ENCODE data around the gene RNFT2. TPM values are rescaled to one million over a fixed set of nuclear protein-coding genes. Genes with fewer than 3 reads are reported as not detected.

Gene RNFT2
- total RNA-seq, 2 experiments from 2014 or later: 4.9 to 6.0 TPM

DNA sequence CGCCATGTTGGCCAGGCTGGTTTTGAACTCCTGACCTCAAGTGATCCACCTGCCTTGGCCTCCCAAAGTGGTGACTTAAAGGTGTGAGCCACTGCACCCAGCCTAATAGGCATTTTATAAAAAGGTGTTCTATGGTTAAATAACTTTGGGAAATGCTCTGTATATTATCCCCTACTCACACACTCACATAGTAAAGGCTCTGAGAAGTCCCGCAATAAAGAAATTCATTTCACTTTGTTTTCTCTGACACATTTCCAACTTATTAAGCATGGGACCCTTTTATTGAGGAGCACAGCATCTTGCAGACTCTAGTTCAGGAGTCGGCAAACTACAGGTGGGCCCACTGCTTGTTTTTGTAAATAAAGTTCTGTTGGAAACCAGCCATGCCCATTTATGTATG, 63.9 kb downstream of the RNFT2 start:
- H3K9me3 ChIP-seq (ENCODE audit: control insufficient read depth in 1 of 2, insufficient read depth in 1 of 2, low read length in 2 of 2): peaks cover 7 to 17% of the 10 kb centered on the region in 2 experiments
- no peaks in the 10 kb centered on the region for H3K4me1 Mint-ChIP-seq (ENCODE audit: low read depth)
- no peak for TF ChIP-seq CTCF (IDR thresholded peaks at IDR 0.05)

GRCh38 chr12:116803013-116803736, 65.1 kb downstream of the RNFT2 start:
- H3K4me1 Mint-ChIP-seq (ENCODE audit: low read depth): no peaks in the 10 kb centered on the region
- intact Hi-C loops (cut with DNase I, micrococcal nuclease): no loop called here
- H3K36me3 Mint-ChIP-seq (ENCODE audit: low read depth): peaks cover 18% of the 10 kb centered on the region
- no peak for ATAC-seq (ENCODE audit: poor library complexity)
- Histone ChIP-seq H3K9me3 (ENCODE audit: control insufficient read depth in 1 of 2, insufficient read depth in 1 of 2, low read length in 2 of 2) (peaks cover 7 to 17% of the 10 kb centered on the region in 2 experiments), H3K27me3 (ENCODE audit: control insufficient read depth in 1 of 2, insufficient read depth in 2 of 2, low read length in 2 of 2) (no peaks in the 10 kb centered on the region), H3K27ac (ENCODE audit: low read depth in 1 of 2, low read length in 2 of 2) (no peak overlapping the region), H3K4me1 (ENCODE audit: insufficient read depth, low read length) (no peaks in the 10 kb centered on the region), H3K36me3 (ENCODE audit: insufficient read depth, low read length) (no peaks in the 10 kb centered on the region), H3K4me3 (ENCODE audit: low read length) (no peak overlapping the region)
- H3K27ac Mint-ChIP-seq: no peak overlapping the region
- CTCF ChIA-PET: no interaction called here
- H3K4me3 Mint-ChIP-seq: no peak overlapping the region
- TF ChIP-seq CTCF (IDR thresholded peaks at IDR 0.05): no peak
- H3K27me3 Mint-ChIP-seq: no peaks in the 10 kb centered on the region
- H3K9me3 Mint-ChIP-seq: peaks cover 2% of the 10 kb centered on the region
- POLR2A ChIA-PET: no interaction called here
- DNase-seq: no peak

More for the DNA sequence above, 63.9 kb downstream of the RNFT2 start:
- no peaks in the 10 kb centered on the region for H3K27me3 Mint-ChIP-seq
- intact Hi-C loops (cut with DNase I, micrococcal nuclease): no loop called here
- CTCF ChIA-PET: no interaction called here
- no peaks in the 10 kb centered on the region for H3K27me3 ChIP-seq (ENCODE audit: control insufficient read depth in 1 of 2, insufficient read depth in 2 of 2, low read length in 2 of 2)
- H3K36me3 ChIP-seq (ENCODE audit: insufficient read depth, low read length): no peaks in the 10 kb centered on the region
- DNase-seq (no peak), ATAC-seq (ENCODE audit: poor library complexity) (no peak)
- H3K4me3 ChIP-seq (ENCODE audit: low read length): no peak overlapping the region
- H3K27ac Mint-ChIP-seq: no peak overlapping the region
- H3K27ac ChIP-seq (ENCODE audit: low read depth in 1 of 2, low read length in 2 of 2): no peak overlapping the region
- H3K36me3 Mint-ChIP-seq (ENCODE audit: low read depth): peaks cover 28% of the 10 kb centered on the region
- POLR2A ChIA-PET: no interaction called here
- H3K9me3 Mint-ChIP-seq: peaks cover 2% of the 10 kb centered on the region
- no peak overlapping the region for H3K4me3 Mint-ChIP-seq
- H3K4me1 ChIP-seq (ENCODE audit: insufficient read depth, low read length): no peaks in the 10 kb centered on the region

GRCh38 chr12:116804051-116804450, 65.9 kb downstream of the RNFT2 start:
- Mint-ChIP-seq H3K9me3 (peaks cover 2% of the 10 kb centered on the region), H3K27me3 (no peaks in the 10 kb centered on the region), H3K36me3 (ENCODE audit: low read depth) (peaks cover 14% of the 10 kb centered on the region), H3K4me1 (ENCODE audit: low read depth) (no peaks in the 10 kb centered on the region), H3K27ac (no peak overlapping the region), H3K4me3 (no peak overlapping the region)
- no peak for TF ChIP-seq CTCF (IDR thresholded peaks at IDR 0.05)
- ChIA-PET POLR2A (no interaction called here), CTCF (no interaction called here)
- H3K27ac ChIP-seq (ENCODE audit: low read depth in 1 of 2, low read length in 2 of 2): no peak overlapping the region
- peaks cover 2 to 9% of the 10 kb centered on the region in 2 experiments for H3K9me3 ChIP-seq (ENCODE audit: control insufficient read depth in 1 of 2, insufficient read depth in 1 of 2, low read length in 2 of 2)
- H3K36me3 ChIP-seq (ENCODE audit: insufficient read depth, low read length): no peaks in the 10 kb centered on the region
- intact Hi-C loops (cut with DNase I, micrococcal nuclease): no loop called here
- H3K4me3 ChIP-seq (ENCODE audit: low read length): no peak overlapping the region
- no peaks in the 10 kb centered on the region for H3K4me1 ChIP-seq (ENCODE audit: insufficient read depth, low read length)
- ATAC-seq (ENCODE audit: poor library complexity): no peak
- no peaks in the 10 kb centered on the region for H3K27me3 ChIP-seq (ENCODE audit: control insufficient read depth in 1 of 2, insufficient read depth in 2 of 2, low read length in 2 of 2)
- no peak for DNase-seq

Data from CD4-positive, alpha-beta T cell (primary cell).